OCI-LY7 (cell line): ENCODE results near the gene BCAR3.
"Not testable (repeated sequence)": the region's sequence is repeated elsewhere in the genome, so short reads cannot be mapped to it uniquely, and the experiment has no call there.

Experiments used
- EZH2phosphoT487 ChIP-seq: fragments of 200-600 bp; sonication (generic); IDR thresholded peaks from 2 replicates; pipeline ENCODE4 v1.6.1; 2018; ENCODE audit warnings: low read depth, borderline replicate concordance, mild to moderate bottlenecking, mixed run types, antibody characterized with exemption, low read length, moderate library complexity, mixed read lengths
- TF ChIP-seq, protein P1 (sequence below): fragments of 200-600 bp; sonication (generic); conservative IDR thresholded peaks from 2 replicates; pipeline ENCODE4 v1.5.1; 2014; ENCODE audit warnings: mild to moderate bottlenecking, antibody characterized with exemption, low read length, moderate library complexity, mixed read lengths

DNA sequence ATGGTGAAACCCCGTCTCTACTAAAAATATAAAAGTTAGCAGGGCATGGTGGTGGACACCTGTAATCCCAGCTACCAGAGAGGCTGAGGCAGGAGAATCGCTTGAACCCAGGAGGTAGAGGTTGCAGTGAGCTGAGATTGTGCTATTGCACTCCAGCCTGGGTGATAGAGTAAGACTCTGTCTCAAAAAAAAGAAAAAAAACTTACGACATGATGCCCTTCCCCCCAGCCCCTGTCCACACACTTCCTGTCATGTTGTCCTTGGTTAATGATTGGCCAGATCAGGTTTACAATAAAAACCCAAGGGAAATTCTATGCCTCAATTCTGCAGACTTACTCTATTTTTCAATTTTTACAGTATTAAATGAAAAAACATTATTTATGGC is 90.4 kb downstream of the BCAR3 start:
- TF ChIP-seq, protein P1, sequence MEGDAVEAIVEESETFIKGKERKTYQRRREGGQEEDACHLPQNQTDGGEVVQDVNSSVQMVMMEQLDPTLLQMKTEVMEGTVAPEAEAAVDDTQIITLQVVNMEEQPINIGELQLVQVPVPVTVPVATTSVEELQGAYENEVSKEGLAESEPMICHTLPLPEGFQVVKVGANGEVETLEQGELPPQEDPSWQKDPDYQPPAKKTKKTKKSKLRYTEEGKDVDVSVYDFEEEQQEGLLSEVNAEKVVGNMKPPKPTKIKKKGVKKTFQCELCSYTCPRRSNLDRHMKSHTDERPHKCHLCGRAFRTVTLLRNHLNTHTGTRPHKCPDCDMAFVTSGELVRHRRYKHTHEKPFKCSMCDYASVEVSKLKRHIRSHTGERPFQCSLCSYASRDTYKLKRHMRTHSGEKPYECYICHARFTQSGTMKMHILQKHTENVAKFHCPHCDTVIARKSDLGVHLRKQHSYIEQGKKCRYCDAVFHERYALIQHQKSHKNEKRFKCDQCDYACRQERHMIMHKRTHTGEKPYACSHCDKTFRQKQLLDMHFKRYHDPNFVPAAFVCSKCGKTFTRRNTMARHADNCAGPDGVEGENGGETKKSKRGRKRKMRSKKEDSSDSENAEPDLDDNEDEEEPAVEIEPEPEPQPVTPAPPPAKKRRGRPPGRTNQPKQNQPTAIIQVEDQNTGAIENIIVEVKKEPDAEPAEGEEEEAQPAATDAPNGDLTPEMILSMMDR, result not testable (repeated sequence)
- TF ChIP-seq EZH2phosphoT487, result not testable (repeated sequence)
